RPMI8226 (cell line): ENCODE data around the gene SH3YL1.
"Not testable (repeated sequence)": the region's sequence is repeated elsewhere in the genome, so short reads cannot be mapped to it uniquely, and the experiment has no call there.

Experiments used
- DNase-seq: peaks from one replicate; pipeline ENCODE4 v3.0.0-alpha.2; 2015

SH3YL1 gene

DNA sequence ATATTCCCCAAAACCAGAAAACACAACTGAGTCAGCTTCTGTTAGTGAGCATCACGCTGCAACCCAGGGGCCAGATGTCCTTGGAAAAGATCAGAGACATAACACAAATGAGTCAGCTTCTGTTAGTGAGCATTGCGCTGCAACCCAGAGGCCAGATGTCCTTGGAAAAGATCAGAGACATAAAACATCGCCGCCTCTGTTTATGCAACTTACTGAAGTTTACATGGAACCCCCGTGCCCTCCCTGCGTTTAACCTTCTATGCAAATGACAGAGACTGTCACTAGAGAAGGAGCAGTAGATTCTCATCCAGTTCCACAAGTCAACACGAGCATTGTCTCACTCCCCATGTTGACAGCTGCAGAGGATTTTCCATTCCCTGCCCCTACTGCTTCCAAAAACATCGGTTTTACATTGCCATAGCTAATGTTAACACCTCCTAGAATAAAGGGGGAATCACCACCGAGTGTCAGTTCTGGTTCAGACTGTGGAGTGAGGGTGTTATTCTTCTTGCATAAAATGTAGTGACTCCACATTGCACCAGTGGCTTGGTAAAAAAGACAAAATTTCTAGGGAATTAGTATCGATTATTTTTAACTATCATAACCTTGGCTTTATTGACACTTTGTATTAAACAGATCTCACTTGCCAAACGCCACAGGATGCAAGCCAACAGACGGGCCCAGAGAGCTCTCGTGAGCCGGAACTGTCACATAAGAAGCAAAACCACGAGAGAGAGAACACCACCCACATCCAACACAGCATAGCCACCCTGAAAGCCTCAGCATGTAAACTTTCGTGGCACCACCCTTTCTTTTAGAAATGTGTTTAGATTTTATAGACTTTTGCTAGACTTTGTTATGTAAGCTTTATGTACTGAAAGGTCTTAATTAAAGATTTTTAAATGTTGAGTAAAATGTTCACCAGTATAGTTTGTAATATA, 87.7 kb downstream of the SH3YL1 start:
- no peak for DNase-seq

DNA sequence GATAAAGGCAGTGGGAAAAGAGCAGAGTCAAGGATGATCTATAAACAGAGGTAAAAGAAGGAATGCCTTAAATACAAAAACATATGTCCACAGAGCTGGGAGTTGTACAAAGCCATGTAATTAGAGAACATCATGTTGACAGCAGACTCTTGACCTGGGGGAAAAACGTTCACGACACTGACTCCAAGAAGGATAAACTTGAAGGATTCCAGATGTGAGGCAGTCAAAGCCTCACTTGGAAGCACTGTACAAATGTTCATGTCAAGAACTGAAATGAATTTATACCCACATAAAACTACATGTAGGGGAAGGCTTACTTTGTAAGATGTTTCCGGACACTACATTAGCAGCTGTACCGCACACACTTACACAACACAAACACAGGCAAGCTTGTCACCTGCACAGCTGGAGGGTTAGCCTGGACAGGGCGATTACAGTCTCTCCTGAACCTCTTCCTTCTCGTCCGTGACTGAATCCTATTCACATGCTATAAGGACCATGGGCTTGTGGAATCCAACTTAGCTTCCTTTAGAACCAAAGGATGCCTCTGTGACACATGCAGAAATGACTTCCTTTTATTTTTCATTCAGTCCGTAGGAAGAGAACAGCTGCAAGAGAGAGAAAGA, 88.6 kb downstream of the SH3YL1 start:
- DNase-seq, result no peak

DNA sequence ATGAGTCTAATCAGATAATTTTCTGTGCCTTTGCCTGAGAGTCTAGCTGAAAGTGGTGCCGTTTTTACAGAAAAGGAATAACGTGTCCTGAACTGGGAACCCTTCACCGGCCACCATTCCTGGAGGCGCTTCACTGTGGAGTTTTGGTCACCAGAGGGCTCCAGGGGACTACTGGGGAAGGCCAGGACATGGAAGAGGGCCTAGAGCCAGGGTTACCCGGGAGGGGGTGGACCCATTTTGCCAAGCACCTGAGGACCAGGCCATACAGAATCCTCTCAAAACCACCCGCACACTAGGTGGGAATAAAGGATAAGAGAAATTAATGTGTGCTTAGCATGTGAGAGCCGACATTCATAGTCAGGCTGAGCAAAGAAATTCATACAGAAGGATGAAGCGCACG, 91.7 kb downstream of the SH3YL1 start:
- not testable (repeated sequence) for DNase-seq

DNA sequence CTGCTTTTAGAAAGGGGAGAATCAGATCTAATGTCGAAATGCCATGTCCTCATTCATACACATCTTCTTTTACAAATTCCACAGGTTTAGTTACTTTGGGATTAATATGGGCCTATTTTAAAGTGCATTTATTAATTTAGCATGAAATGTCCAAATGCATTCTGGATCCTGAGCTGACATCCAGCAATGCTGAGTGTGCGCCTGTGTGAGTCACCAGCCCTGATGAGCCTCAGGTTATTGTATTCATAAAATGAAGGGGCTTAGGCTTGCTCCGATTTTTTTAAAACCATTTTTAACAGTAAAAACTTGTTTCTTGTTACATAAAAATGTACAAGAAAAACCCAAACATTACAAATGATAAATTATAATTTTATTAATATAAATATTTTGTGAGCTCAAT, 94.1 kb downstream of the SH3YL1 start:
- DNase-seq, result no peak
